Natural killer cell (primary cell): ENCODE results near the gene TMPRSS3. TPM values are rescaled to one million over a fixed set of nuclear protein-coding genes. Genes with fewer than 3 reads are reported as not detected.

Experiments used
- ATAC-seq, 3 donors: fragments of 150-1000 bp in 2 of 3; fragments of 200-7000 bp in 1 of 3; cut with Tn5 transposase; 1 replicate in 1 of 3; 2 replicates in 2 of 3; pipeline ENCODE4 v1.10.0; 2021; ENCODE audit warnings: mild to moderate bottlenecking in 2 of 3, moderate library complexity in 2 of 3
- DNase-seq, 2 donors: peaks; one replicate each; pipeline versions ENCODE4 v3.0.0 to v3.0.0-alpha.2; 2013 to 2021; ENCODE audit warnings: mixed read lengths in 1 of 2
- H3K27ac ChIP-seq: one replicate; pipeline ENCODE4 v1.5.1; 2013; ENCODE audit warnings: mild to moderate bottlenecking, low read length
- H3K27me3 ChIP-seq: one replicate; pipeline ENCODE4 v1.6.1; 2013; ENCODE audit warnings: low read length; ENCODE audit not compliant: control insufficient read depth, insufficient read depth
- H3K36me3 ChIP-seq: one replicate; pipeline ENCODE4 v1.6.1; 2013; ENCODE audit warnings: low read length; ENCODE audit not compliant: control insufficient read depth, insufficient read depth
- H3K4me1 ChIP-seq: one replicate; pipeline ENCODE4 v1.6.1; 2013; ENCODE audit warnings: low read length; ENCODE audit not compliant: control insufficient read depth, insufficient read depth
- H3K4me3 ChIP-seq: one replicate; pipeline ENCODE4 v1.5.1; 2013; ENCODE audit warnings: low read length
- H3K9me3 ChIP-seq: one replicate; pipeline ENCODE4 v1.6.1; 2013; ENCODE audit warnings: low read length; ENCODE audit not compliant: control insufficient read depth, insufficient read depth
- H3K27ac Mint-ChIP-seq, 2 donors: one replicate each; pipeline ENCODE4 v1.8.0; 2022; ENCODE audit warnings: mild to moderate bottlenecking in 2 of 2, mixed read lengths in 2 of 2, moderate library complexity in 1 of 2
- H3K27me3 Mint-ChIP-seq, 2 donors: one replicate each; pipeline ENCODE4 v1.8.0; 2022; ENCODE audit warnings: low read depth in 2 of 2, mixed read lengths in 2 of 2
- H3K36me3 Mint-ChIP-seq: one replicate; pipeline ENCODE4 v1.8.0; 2022; ENCODE audit warnings: mixed read lengths
- H3K4me1 Mint-ChIP-seq, 2 donors: one replicate each; pipeline ENCODE4 v1.8.0; 2022; ENCODE audit warnings: mixed read lengths in 2 of 2
- H3K4me3 Mint-ChIP-seq: one replicate; pipeline ENCODE4 v1.8.0; 2022; ENCODE audit warnings: mild to moderate bottlenecking, moderate library complexity, mixed read lengths
- H3K9me3 Mint-ChIP-seq, 2 donors: one replicate each; pipeline ENCODE4 v1.8.0; 2022; ENCODE audit warnings: mixed read lengths in 2 of 2
- CTCF ChIP-seq: fragments of 200-600 bp; IDR thresholded peaks from one replicate; pipeline ENCODE4 v1.8.0; 2022; ENCODE audit warnings: antibody characterized with exemption
- WGBS: methylation state at CpG from one replicate; pipeline ENCODE4 v1.1.7; 2013; ENCODE audit warnings: missing lambda C conversion rate; ENCODE audit not compliant: insufficient coverage; 5-methylcytosine and 5-hydroxymethylcytosine counted together
- intact Hi-C: fragments of 100-400 bp; cut with micrococcal nuclease; formaldehyde crosslinking; loops from one replicate; pipeline ENCODE4 v1.14.2; 2022
- total RNA-seq, 4 donors: library from RNA; stranded (reverse); fragments of 120-200 nt in 1 of 4; gene quantifications; one replicate each; pipeline versions ENCODE4 v1.2.3 to v1.2.4, GENCODE V29; 2013 to 2022

TMPRSS3 gene
- total RNA-seq, 3 donors from 2014 or later (not counting 1 experiment from before 2014, with no cell fraction given), result 0.25 TPM; not detected in 2

GRCh38 chr21:42353623-42354022 is 42.2 kb downstream of the TMPRSS3 start:
- 93% methylated on average over 5 of the region's 5 CpGs for WGBS
- H3K9me3 ChIP-seq, result peaks cover 3% of the 10 kb centered on the region
- intact Hi-C loops, result no loop called here
- H3K9me3 Mint-ChIP-seq, result peaks cover 0 to 6% of the 10 kb centered on the region in 2 donors
- H3K27me3 Mint-ChIP-seq, result peaks cover 32 to 57% of the 10 kb centered on the region in 2 donors
- H3K27me3 ChIP-seq, result peaks cover 7% of the 10 kb centered on the region
- no peak overlapping the region for H3K4me3 ChIP-seq
- no peak for TF ChIP-seq CTCF
- H3K36me3 Mint-ChIP-seq, result peaks cover 11% of the 10 kb centered on the region
- no peaks in the 10 kb centered on the region for H3K4me1 Mint-ChIP-seq
- H3K27ac ChIP-seq, result no peak overlapping the region
- no peak overlapping the region for H3K27ac Mint-ChIP-seq
- H3K36me3 ChIP-seq, result no peaks in the 10 kb centered on the region
- ATAC-seq, result no peak
- no peaks in the 10 kb centered on the region for H3K4me1 ChIP-seq
- DNase-seq, result no peak
- H3K4me3 Mint-ChIP-seq, result no peak overlapping the region

- DNase-seq (no peak), ATAC-seq (no peak)
- no peak overlapping the region for H3K27ac ChIP-seq
- H3K36me3 Mint-ChIP-seq, result peaks cover 11% of the 10 kb centered on the region
- no peaks in the 10 kb centered on the region for H3K36me3 ChIP-seq
- peaks cover 3% of the 10 kb centered on the region for H3K9me3 ChIP-seq
- H3K4me3 Mint-ChIP-seq, result no peak overlapping the region
- TF ChIP-seq CTCF, result no peak
- H3K9me3 Mint-ChIP-seq, result peaks cover 0 to 6% of the 10 kb centered on the region in 2 donors
- no peaks in the 10 kb centered on the region for H3K4me1 ChIP-seq
- H3K27me3 ChIP-seq, result peaks cover 4% of the 10 kb centered on the region
- intact Hi-C loops, result no loop called here
- H3K27me3 Mint-ChIP-seq, result peaks cover 26 to 52% of the 10 kb centered on the region in 2 donors
- no peak overlapping the region for H3K4me3 ChIP-seq
- no peaks in the 10 kb centered on the region for H3K4me1 Mint-ChIP-seq
- no peak overlapping the region for H3K27ac Mint-ChIP-seq
- 92% methylated on average over 14 of the region's 14 CpGs for WGBS
Observed at GRCh38 chr21:42352441-42353095, 43.3 kb downstream of the TMPRSS3 start.

GRCh38 chr21:42351626-42352440 is 44.0 kb downstream of the TMPRSS3 start:
- Histone ChIP-seq H3K4me3 (no peak overlapping the region), H3K27me3 (no peaks in the 10 kb centered on the region), H3K27ac (no peak overlapping the region), H3K4me1 (no peaks in the 10 kb centered on the region), H3K9me3 (peaks cover 3% of the 10 kb centered on the region), H3K36me3 (no peaks in the 10 kb centered on the region)
- TF ChIP-seq CTCF, result no peak
- WGBS, result 80% methylated on average over 11 of the region's 11 CpGs
- Mint-ChIP-seq H3K27ac (no peak overlapping the region), H3K9me3 (peaks cover 0 to 6% of the 10 kb centered on the region in 2 donors), H3K4me1 (no peaks in the 10 kb centered on the region), H3K27me3 (peaks cover 23 to 44% of the 10 kb centered on the region in 2 donors), H3K4me3 (no peak overlapping the region), H3K36me3 (peaks cover 11% of the 10 kb centered on the region)
- ATAC-seq (no peak), DNase-seq (no peak)
- intact Hi-C loops, result no loop called here
